Measurements from ENCODE around the gene SYNGAP1. TPM values are rescaled to one million over a fixed set of nuclear protein-coding genes. Genes with fewer than 3 reads are reported as not detected.
"Not testable (repeated sequence)": the region's sequence is repeated elsewhere in the genome, so short reads cannot be mapped to it uniquely, and the experiment has no call there.

SYNGAP1 gene
- total and polyA plus RNA-seq, 2 of the 8 experiments (the other 6 are each of a cell fraction or from before 2014, with no cell fraction given), result 31.0 to 101 TPM

DNA sequence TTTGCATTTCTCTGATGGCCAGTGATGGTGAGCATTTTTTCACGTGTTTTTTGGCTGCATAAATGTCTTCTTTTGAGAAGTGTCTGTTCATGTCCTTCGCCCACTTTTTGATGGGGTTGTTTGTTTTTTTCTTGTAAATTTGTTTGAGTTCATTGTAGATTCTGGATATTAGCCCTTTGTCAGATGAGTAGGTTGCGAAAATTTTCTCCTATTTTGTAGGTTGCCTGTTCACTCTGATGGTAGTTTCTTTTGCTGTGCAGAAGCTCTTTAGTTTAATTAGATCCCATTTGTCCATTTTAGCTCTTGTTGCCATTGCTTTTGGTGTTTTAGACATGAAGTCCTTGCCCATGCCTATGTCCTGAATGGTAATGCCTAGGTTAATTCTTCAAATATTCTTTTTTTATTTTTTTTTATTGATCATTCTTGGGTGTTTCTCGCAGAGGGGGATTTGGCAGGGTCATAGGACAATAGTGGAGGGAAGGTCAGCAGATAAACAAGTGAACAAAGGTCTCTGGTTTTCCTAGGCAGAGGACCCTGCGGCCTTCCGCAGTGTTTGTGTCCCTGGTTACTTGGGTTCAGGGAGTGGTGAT, 64.9 kb downstream of the SYNGAP1 start:
- H3K36me3 ChIP-seq (ENCODE audit: control insufficient read depth in 2 of 4, insufficient read depth in 4 of 4, low read length in 3 of 4); H3K4me1 ChIP-seq (replicated peaks in 1 of 4; ENCODE audit: control insufficient read depth in 3 of 4, insufficient read depth in 4 of 4, low read length in 3 of 4); DNase-seq (ENCODE audit: low read depth in 1 of 2, low spot score in 2 of 2); H2BK5ac ChIP-seq (ENCODE audit: low read depth, low read length); H2AFZ ChIP-seq (ENCODE audit: low read length); H4K91ac ChIP-seq (replicated peaks; ENCODE audit: insufficient read length, low read length); POLR2A ChIA-PET (ENCODE audit: partially characterized antibody); H3K23ac ChIP-seq (ENCODE audit: insufficient read length); H2BK20ac ChIP-seq (ENCODE audit: low read length); H3K14ac ChIP-seq (ENCODE audit: insufficient read length); H2BK120ac ChIP-seq (replicated peaks; ENCODE audit: low read depth, low read length); H3K27me3 ChIP-seq (replicated peaks in 1 of 4; ENCODE audit: control insufficient read depth in 3 of 4, extremely low read depth in 1 of 4, insufficient read depth in 3 of 4, low read length in 3 of 4); H3K23me2 ChIP-seq (ENCODE audit: low read depth, low read length); H3K27ac ChIP-seq (ENCODE audit: low read depth, low read length); FAIRE-seq; H2AK5ac ChIP-seq (ENCODE audit: low read depth, low read length); H3K4me3 ChIP-seq (ENCODE audit: extremely low read depth in 1 of 4, insufficient read depth in 2 of 4, low read depth in 3 of 4, low read length in 4 of 4); H3K18ac ChIP-seq (ENCODE audit: extremely low read depth, low read length); H3K4me2 ChIP-seq (ENCODE audit: insufficient read depth in 1 of 2, low read depth in 2 of 2, low read length in 2 of 2); H3K79me2 ChIP-seq (ENCODE audit: control insufficient read depth in 1 of 2, insufficient read depth in 2 of 2, low read length in 2 of 2); H3K79me1 ChIP-seq (ENCODE audit: low read depth, low read length); H4K5ac ChIP-seq (ENCODE audit: insufficient read length, low read depth, low read length); H3K9ac ChIP-seq (replicated peaks in 1 of 4; ENCODE audit: extremely low read depth in 1 of 4, low read depth in 3 of 4, low read length in 3 of 4); H2BK15ac ChIP-seq (ENCODE audit: low read length); H4K8ac ChIP-seq (ENCODE audit: extremely low read depth, insufficient read depth, low read length); H2BK12ac ChIP-seq (ENCODE audit: low read depth, low read length); CTCF ChIA-PET (ENCODE audit: partially characterized antibody); H4K20me1 ChIP-seq (replicated peaks in 1 of 2; ENCODE audit: control insufficient read depth in 1 of 2, insufficient read depth in 2 of 2, low read length in 2 of 2); H3K9me3 ChIP-seq (ENCODE audit: insufficient read depth in 2 of 2, low read depth in 1 of 2, low read length in 1 of 2); H3K4ac ChIP-seq (replicated peaks; ENCODE audit: insufficient read length, low read depth, low read length); H3K56ac ChIP-seq (replicated peaks; ENCODE audit: insufficient read length, low read depth, low read length): not testable (repeated sequence)
- WGBS, 2 experiments (ENCODE audit: extremely low coverage in 1 of 2, insufficient coverage in 1 of 2, insufficient read length in 1 of 2, insufficient replicate concordance in 2 of 2, low coverage in 1 of 2, low lambda C conversion rate in 2 of 2, missing lambda C conversion rate in 1 of 2), result 58% methylated on average over 2 of the region's 6 CpGs; no CpG with 5 or more reads in 1 of the 2 experiments

- FAIRE-seq; H4K91ac ChIP-seq (replicated peaks; ENCODE audit: insufficient read length, low read length); H3K36me3 ChIP-seq (ENCODE audit: control insufficient read depth in 2 of 4, insufficient read depth in 4 of 4, low read length in 3 of 4); H3K27ac ChIP-seq (ENCODE audit: low read depth, low read length); H3K79me2 ChIP-seq (ENCODE audit: control insufficient read depth in 1 of 2, insufficient read depth in 2 of 2, low read length in 2 of 2); H2AK5ac ChIP-seq (ENCODE audit: low read depth, low read length); H3K4me2 ChIP-seq (ENCODE audit: insufficient read depth in 1 of 2, low read depth in 2 of 2, low read length in 2 of 2); H3K14ac ChIP-seq (ENCODE audit: insufficient read length); H2BK20ac ChIP-seq (ENCODE audit: low read length); H3K23ac ChIP-seq (ENCODE audit: insufficient read length); H2BK120ac ChIP-seq (replicated peaks; ENCODE audit: low read depth, low read length); H4K5ac ChIP-seq (ENCODE audit: insufficient read length, low read depth, low read length); H3K79me1 ChIP-seq (ENCODE audit: low read depth, low read length); H3K4me3 ChIP-seq (ENCODE audit: extremely low read depth in 1 of 4, insufficient read depth in 2 of 4, low read depth in 3 of 4, low read length in 4 of 4); POLR2A ChIA-PET (ENCODE audit: partially characterized antibody); H3K27me3 ChIP-seq (replicated peaks in 1 of 4; ENCODE audit: control insufficient read depth in 3 of 4, extremely low read depth in 1 of 4, insufficient read depth in 3 of 4, low read length in 3 of 4); H3K18ac ChIP-seq (ENCODE audit: extremely low read depth, low read length); H4K20me1 ChIP-seq (replicated peaks in 1 of 2; ENCODE audit: control insufficient read depth in 1 of 2, insufficient read depth in 2 of 2, low read length in 2 of 2); DNase-seq (ENCODE audit: low read depth in 1 of 2, low spot score in 2 of 2); CTCF ChIA-PET (ENCODE audit: partially characterized antibody); H3K9ac ChIP-seq (replicated peaks in 1 of 4; ENCODE audit: extremely low read depth in 1 of 4, low read depth in 3 of 4, low read length in 3 of 4); H3K56ac ChIP-seq (replicated peaks; ENCODE audit: insufficient read length, low read depth, low read length); H3K9me3 ChIP-seq (ENCODE audit: insufficient read depth in 2 of 2, low read depth in 1 of 2, low read length in 1 of 2); H3K4ac ChIP-seq (replicated peaks; ENCODE audit: insufficient read length, low read depth, low read length); H3K23me2 ChIP-seq (ENCODE audit: low read depth, low read length); H4K8ac ChIP-seq (ENCODE audit: extremely low read depth, insufficient read depth, low read length); H2BK5ac ChIP-seq (ENCODE audit: low read depth, low read length); H2AFZ ChIP-seq (ENCODE audit: low read length); H2BK12ac ChIP-seq (ENCODE audit: low read depth, low read length); H2BK15ac ChIP-seq (ENCODE audit: low read length); H3K4me1 ChIP-seq (replicated peaks in 1 of 4; ENCODE audit: control insufficient read depth in 3 of 4, insufficient read depth in 4 of 4, low read length in 3 of 4): not testable (repeated sequence)
- no CpG with 5 or more reads among the region's 25 CpGs for WGBS, 2 experiments (ENCODE audit: extremely low coverage in 1 of 2, insufficient coverage in 1 of 2, insufficient read length in 1 of 2, insufficient replicate concordance in 2 of 2, low coverage in 1 of 2, low lambda C conversion rate in 2 of 2, missing lambda C conversion rate in 1 of 2)
Measured at GRCh38 chr6:33485680-33486079, 65.8 kb downstream of the SYNGAP1 start.
